IMR-90 (cell line): ENCODE results near the gene FOXB1.

Experiments used
- BHLHE40 ChIP-seq: fragments of 150-350 bp; IDR thresholded peaks from 2 replicates; pipeline ENCODE4 v1.6.1; 2016; ENCODE audit warnings: mild to moderate bottlenecking, low read depth, low read length
- CEBPB ChIP-seq: IDR thresholded peaks from 2 replicates; pipeline ENCODE4 v1.6.1; 2012; ENCODE audit warnings: low read depth, low read length, improper control_type of control experiment
- CTCF ChIP-seq: conservative IDR thresholded peaks from 2 replicates; pipeline ENCODE4 v1.5.1; 2012; ENCODE audit warnings: mild to moderate bottlenecking, low read depth, low read length, improper control_type of control experiment
- FOS ChIP-seq: fragments of 150-350 bp; IDR thresholded peaks from 2 replicates; pipeline ENCODE4 v1.6.1; 2016; ENCODE audit warnings: low read depth, low read length
- MXI1 ChIP-seq: IDR thresholded peaks from 2 replicates; pipeline ENCODE4 v1.6.1; 2012; ENCODE audit warnings: low read depth, mild to moderate bottlenecking, low read length, moderate library complexity, borderline replicate concordance
- POLR2A ChIP-seq: IDR thresholded peaks from 2 replicates; pipeline ENCODE4 v1.6.1; 2012; ENCODE audit warnings: mild to moderate bottlenecking, low read depth, low read length

DNA sequence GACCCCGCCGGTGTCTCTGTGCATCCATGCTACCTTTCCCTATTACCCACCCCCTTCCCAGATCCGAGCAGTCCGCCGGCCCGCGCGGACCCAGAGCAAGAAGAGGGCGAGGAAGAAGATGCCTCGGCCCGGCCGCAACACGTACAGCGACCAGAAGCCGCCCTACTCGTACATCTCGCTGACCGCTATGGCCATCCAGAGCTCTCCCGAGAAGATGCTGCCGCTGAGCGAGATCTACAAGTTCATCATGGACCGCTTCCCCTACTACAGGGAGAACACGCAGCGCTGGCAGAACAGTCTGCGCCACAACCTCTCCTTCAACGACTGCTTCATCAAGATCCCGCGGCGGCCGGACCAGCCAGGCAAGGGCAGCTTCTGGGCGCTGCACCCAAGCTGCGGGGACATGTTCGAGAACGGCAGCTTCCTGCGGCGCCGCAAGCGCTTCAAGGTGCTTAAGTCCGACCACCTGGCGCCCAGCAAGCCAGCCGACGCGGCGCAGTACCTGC is 788 bp downstream of the FOXB1 start:
- TF ChIP-seq CTCF: no peak
- no peak for TF ChIP-seq CEBPB
- no peak for TF ChIP-seq BHLHE40
- no peak for TF ChIP-seq POLR2A
- TF ChIP-seq FOS: no peak
- no peak for TF ChIP-seq MXI1
